ENCODE results near the gene FBXW7. TPM values are rescaled to one million over a fixed set of nuclear protein-coding genes. Genes with fewer than 3 reads are reported as not detected.

The FBXW7 gene
- total RNA-seq, 2 donors from 2014 or later: 39.9 to 49.4 TPM

- Histone ChIP-seq H3K4me3 (no peak overlapping the region), H3K27me3 (no peaks in the 10 kb centered on the region), H3K4me1 (no peaks in the 10 kb centered on the region), H3K27ac (no peak overlapping the region), H3K9me3 (no peaks in the 10 kb centered on the region), H3K36me3 (no peaks in the 10 kb centered on the region)
- no peak for DNase-seq (ENCODE audit: low spot score)
- TF ChIP-seq CTCF (IDR thresholded peaks at IDR 0.05): peak; percentile 13 to 61
These were observed 127.2 kb downstream of the FBXW7 start for GRCh38 chr4:152408514-152409327.

- no peak overlapping the region for H3K4me3 ChIP-seq
- no peak for DNase-seq (ENCODE audit: low spot score)
- no peaks in the 10 kb centered on the region for H3K4me1 ChIP-seq
- no peaks in the 10 kb centered on the region for H3K27me3 ChIP-seq
- TF ChIP-seq CTCF (IDR thresholded peaks at IDR 0.05): no peak
- H3K27ac ChIP-seq: no peak overlapping the region
- H3K36me3 ChIP-seq: no peaks in the 10 kb centered on the region
- no peaks in the 10 kb centered on the region for H3K9me3 ChIP-seq
These were observed 134.5 kb downstream of the FBXW7 start for GRCh38 chr4:152401424-152401823.

- no peaks in the 10 kb centered on the region for H3K36me3 ChIP-seq
- H3K9me3 ChIP-seq: no peaks in the 10 kb centered on the region
- no peak for TF ChIP-seq CTCF (IDR thresholded peaks at IDR 0.05)
- H3K4me1 ChIP-seq: no peaks in the 10 kb centered on the region
- DNase-seq (ENCODE audit: low spot score): no peak
- H3K27ac ChIP-seq: no peak overlapping the region
- H3K27me3 ChIP-seq: no peaks in the 10 kb centered on the region
- no peak overlapping the region for H3K4me3 ChIP-seq
These were observed 136.6 kb downstream of the FBXW7 start for GRCh38 chr4:152399246-152399645.

GRCh38 chr4:152398060-152398459, 137.8 kb downstream of the FBXW7 start:
- H3K4me3 ChIP-seq: no peak overlapping the region
- DNase-seq (ENCODE audit: low spot score): no peak
- H3K27me3 ChIP-seq: no peaks in the 10 kb centered on the region
- peak in 1 of 2 donors; percentile 43 for TF ChIP-seq CTCF (IDR thresholded peaks at IDR 0.05)
- no peaks in the 10 kb centered on the region for H3K36me3 ChIP-seq
- no peaks in the 10 kb centered on the region for H3K4me1 ChIP-seq
- no peaks in the 10 kb centered on the region for H3K9me3 ChIP-seq
- H3K27ac ChIP-seq: no peak overlapping the region

GRCh38 chr4:152394791-152395190, 141.1 kb downstream of the FBXW7 start:
- TF ChIP-seq CTCF (IDR thresholded peaks at IDR 0.05): no peak
- no peaks in the 10 kb centered on the region for H3K4me1 ChIP-seq
- no peaks in the 10 kb centered on the region for H3K36me3 ChIP-seq
- H3K4me3 ChIP-seq: no peak overlapping the region
- H3K27ac ChIP-seq: no peak overlapping the region
- H3K27me3 ChIP-seq: no peaks in the 10 kb centered on the region
- no peaks in the 10 kb centered on the region for H3K9me3 ChIP-seq
- DNase-seq (ENCODE audit: low spot score): no peak

GRCh38 chr4:152392079-152392478, 143.8 kb downstream of the FBXW7 start:
- TF ChIP-seq CTCF (IDR thresholded peaks at IDR 0.05): no peak
- DNase-seq (ENCODE audit: low spot score): no peak

More at GRCh38 chr4:152392079-152392478, 143.8 kb downstream of the FBXW7 start:
- H3K27me3 ChIP-seq: no peaks in the 10 kb centered on the region
- no peak overlapping the region for H3K27ac ChIP-seq
- no peak overlapping the region for H3K4me3 ChIP-seq
- no peaks in the 10 kb centered on the region for H3K4me1 ChIP-seq
- H3K9me3 ChIP-seq: no peaks in the 10 kb centered on the region
- H3K36me3 ChIP-seq: no peaks in the 10 kb centered on the region
